ENCODE results near the gene FABP3. TPM values are rescaled to one million over a fixed set of nuclear protein-coding genes. Genes with fewer than 3 reads are reported as not detected.

FABP3 gene
- total and polyA plus RNA-seq, 3 experiments from 2014 or later, result not detected

DNA sequence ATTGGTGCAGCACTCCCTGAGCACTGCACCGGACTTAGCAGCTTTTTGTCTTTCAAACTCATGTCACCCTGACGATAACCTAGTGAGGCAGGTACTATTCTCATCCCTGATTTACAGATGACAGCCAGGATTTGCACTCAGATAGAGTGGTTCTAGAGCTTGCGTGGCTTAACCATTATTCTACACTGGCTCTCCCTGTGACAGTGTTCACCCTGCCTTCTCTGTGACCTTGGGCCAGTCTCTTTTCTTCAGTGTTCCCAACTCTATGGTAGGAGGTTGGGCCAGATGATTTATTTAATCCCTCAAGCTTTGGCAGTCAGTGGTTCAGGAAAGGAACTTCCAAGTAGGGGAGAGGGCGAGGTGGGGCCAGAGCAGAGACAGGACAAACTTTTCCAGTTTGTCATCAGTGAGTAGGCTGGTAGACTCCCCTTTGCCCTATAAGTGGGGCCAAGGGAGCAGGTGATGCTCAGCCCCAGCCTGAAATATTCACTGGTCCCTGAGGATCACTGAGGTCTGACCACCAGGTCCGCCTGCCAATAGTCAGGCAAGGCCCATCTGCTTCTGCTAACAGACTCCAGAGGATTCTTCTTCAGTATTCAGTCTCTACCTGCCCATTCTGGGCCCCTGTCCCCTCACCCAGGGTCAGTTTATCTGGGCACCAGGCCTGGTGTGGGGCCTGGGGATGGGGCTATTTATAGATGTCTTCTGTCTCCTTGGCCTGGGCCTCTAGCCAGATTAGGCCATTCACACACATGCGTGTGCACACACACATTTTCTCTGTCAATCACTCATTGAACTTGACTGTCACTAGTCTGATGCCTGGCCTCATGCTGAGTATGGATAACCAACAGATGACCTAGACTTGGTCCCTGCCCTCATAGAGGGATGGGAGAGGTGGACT is 8.8 kb upstream of the FABP3 start:
- no peaks in the 10 kb centered on the region for H3K4me1 Mint-ChIP-seq
- Histone ChIP-seq H3K27ac (ENCODE audit: low read depth, low read length) (no peak overlapping the region), H3K9me3 (ENCODE audit: low read length) (no peaks in the 10 kb centered on the region), H3K4me3 (ENCODE audit: low read length) (no peak overlapping the region), H3K36me3 (ENCODE audit: insufficient read depth, low read length) (no peaks in the 10 kb centered on the region), H3K27me3 (ENCODE audit: insufficient read depth, low read length, poor library complexity, severe bottlenecking) (peaks cover 14% of the 10 kb centered on the region), H3K4me1 (ENCODE audit: insufficient read depth, low read length) (no peaks in the 10 kb centered on the region)
- ChIA-PET CTCF (no interaction called here), POLR2A (no interaction called here)
- H3K9me3 Mint-ChIP-seq, result no peaks in the 10 kb centered on the region
- no peaks in the 10 kb centered on the region for H3K36me3 Mint-ChIP-seq
- peaks cover 29 to 48% of the 10 kb centered on the region in 2 donors for H3K27me3 Mint-ChIP-seq
- no peak overlapping the region for H3K27ac Mint-ChIP-seq
- no peak overlapping the region for H3K4me3 Mint-ChIP-seq
- no peak for DNase-seq

GRCh38 chr1:31380181-31380580 is 7.3 kb upstream of the FABP3 start:
- no peak overlapping the region for H3K4me3 Mint-ChIP-seq
- Histone ChIP-seq H3K4me3 (ENCODE audit: low read length) (no peak overlapping the region), H3K9me3 (ENCODE audit: low read length) (no peaks in the 10 kb centered on the region), H3K27ac (ENCODE audit: low read depth, low read length) (no peak overlapping the region), H3K4me1 (ENCODE audit: insufficient read depth, low read length) (no peaks in the 10 kb centered on the region), H3K36me3 (ENCODE audit: insufficient read depth, low read length) (no peaks in the 10 kb centered on the region), H3K27me3 (ENCODE audit: insufficient read depth, low read length, poor library complexity, severe bottlenecking) (peaks cover 2% of the 10 kb centered on the region)
- DNase-seq, result no peak
- no peaks in the 10 kb centered on the region for H3K4me1 Mint-ChIP-seq
- no peak overlapping the region for H3K27ac Mint-ChIP-seq
- peaks cover 24 to 33% of the 10 kb centered on the region in 2 donors for H3K27me3 Mint-ChIP-seq
- H3K9me3 Mint-ChIP-seq, result no peaks in the 10 kb centered on the region
- CTCF ChIA-PET, result no interaction called here
- POLR2A ChIA-PET, result no interaction called here
- H3K36me3 Mint-ChIP-seq, result no peaks in the 10 kb centered on the region

GRCh38 chr1:31378001-31378400 is 5.1 kb upstream of the FABP3 start:
- H3K4me3 ChIP-seq (ENCODE audit: low read length), result no peak overlapping the region
- Mint-ChIP-seq H3K36me3 (no peaks in the 10 kb centered on the region), H3K27me3 (peaks cover 14 to 17% of the 10 kb centered on the region in 2 donors), H3K4me3 (no peak overlapping the region), H3K9me3 (no peaks in the 10 kb centered on the region), H3K4me1 (peaks cover 9 to 10% (median 10%) of the 10 kb centered on the region in 3 donors), H3K27ac (peak overlapping the region in 1 of 8 donors; percentile 51)
- ChIA-PET CTCF (no interaction called here), POLR2A (no interaction called here)
- peaks cover 4% of the 10 kb centered on the region for H3K4me1 ChIP-seq (ENCODE audit: insufficient read depth, low read length)
- no peak for DNase-seq
- H3K27ac ChIP-seq (ENCODE audit: low read depth, low read length), result no peak overlapping the region
- no peaks in the 10 kb centered on the region for H3K9me3 ChIP-seq (ENCODE audit: low read length)
- H3K27me3 ChIP-seq (ENCODE audit: insufficient read depth, low read length, poor library complexity, severe bottlenecking), result no peaks in the 10 kb centered on the region
- no peaks in the 10 kb centered on the region for H3K36me3 ChIP-seq (ENCODE audit: insufficient read depth, low read length)

DNA sequence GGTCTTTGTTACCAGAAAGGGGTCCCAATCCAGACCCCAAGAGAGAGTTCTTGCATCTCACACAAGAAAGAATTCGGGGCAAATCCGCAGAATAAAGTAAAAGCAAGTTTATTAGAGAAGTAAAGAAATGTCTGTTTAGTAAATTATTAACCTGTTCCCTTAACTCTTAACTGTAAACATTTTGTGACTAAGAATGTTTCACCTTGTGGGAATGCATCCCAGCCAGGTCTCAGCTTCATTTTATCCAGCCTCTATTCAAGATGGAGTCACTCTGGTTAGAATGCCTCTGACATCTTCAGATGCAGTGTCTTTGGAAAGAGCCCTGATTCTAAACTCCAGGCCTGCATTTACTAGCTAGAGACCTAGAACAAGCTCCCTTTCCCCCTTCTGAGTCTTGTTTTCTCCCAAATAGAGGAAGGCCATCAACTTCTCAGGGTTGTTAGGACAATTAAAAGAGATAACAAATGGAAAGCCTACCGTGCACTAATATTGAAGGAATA is 4.5 kb upstream of the FABP3 start:
- Mint-ChIP-seq H3K27me3 (peaks cover 10 to 13% of the 10 kb centered on the region in 2 donors), H3K9me3 (no peaks in the 10 kb centered on the region), H3K4me3 (peak overlapping the region in 1 of 7 donors; percentile 28), H3K4me1 (peaks cover 10 to 15% (median 14%) of the 10 kb centered on the region in 3 donors), H3K36me3 (no peaks in the 10 kb centered on the region), H3K27ac (no peak overlapping the region)
- Histone ChIP-seq H3K4me1 (ENCODE audit: insufficient read depth, low read length) (peaks cover 8% of the 10 kb centered on the region), H3K27me3 (ENCODE audit: insufficient read depth, low read length, poor library complexity, severe bottlenecking) (no peaks in the 10 kb centered on the region), H3K36me3 (ENCODE audit: insufficient read depth, low read length) (no peaks in the 10 kb centered on the region), H3K4me3 (ENCODE audit: low read length) (no peak overlapping the region), H3K9me3 (ENCODE audit: low read length) (no peaks in the 10 kb centered on the region), H3K27ac (ENCODE audit: low read depth, low read length) (no peak overlapping the region)
- DNase-seq, result no peak
- ChIA-PET POLR2A (no interaction called here), CTCF (interaction anchor here (1.3 kb wide), 1 partner anchor 17 kb away, joined by 6 read pairs; no protein-coding TSS in a partner anchor)

- Histone ChIP-seq H3K27ac (ENCODE audit: low read depth, low read length) (no peak overlapping the region), H3K27me3 (ENCODE audit: insufficient read depth, low read length, poor library complexity, severe bottlenecking) (no peaks in the 10 kb centered on the region), H3K4me3 (ENCODE audit: low read length) (no peak overlapping the region), H3K4me1 (ENCODE audit: insufficient read depth, low read length) (peaks cover 8% of the 10 kb centered on the region), H3K9me3 (ENCODE audit: low read length) (no peaks in the 10 kb centered on the region), H3K36me3 (ENCODE audit: insufficient read depth, low read length) (no peaks in the 10 kb centered on the region)
- no peak overlapping the region for H3K4me3 Mint-ChIP-seq
- DNase-seq, result no peak
- POLR2A ChIA-PET, result no interaction called here
- peaks cover 12 to 19% (median 16%) of the 10 kb centered on the region in 3 donors for H3K4me1 Mint-ChIP-seq
- H3K9me3 Mint-ChIP-seq, result no peaks in the 10 kb centered on the region
- CTCF ChIA-PET, result interaction anchor here (1.3 kb wide), 1 partner anchor 18 kb away, joined by 6 read pairs; no protein-coding TSS in a partner anchor
- peak overlapping the region in 2 of 8 donors; percentile 26 to 56 for H3K27ac Mint-ChIP-seq
- H3K36me3 Mint-ChIP-seq, result no peaks in the 10 kb centered on the region
- H3K27me3 Mint-ChIP-seq, result peaks cover 3 to 7% of the 10 kb centered on the region in 2 donors
Measured at GRCh38 chr1:31376375-31377134, 3.7 kb upstream of the FABP3 start.

GRCh38 chr1:31374511-31375196 is 1.8 kb upstream of the FABP3 start:
- H3K4me1 Mint-ChIP-seq, result peaks cover 12 to 19% (median 16%) of the 10 kb centered on the region in 3 donors
- H3K36me3 ChIP-seq (ENCODE audit: insufficient read depth, low read length), result no peaks in the 10 kb centered on the region
- no peak for DNase-seq
- peaks cover 8% of the 10 kb centered on the region for H3K4me1 ChIP-seq (ENCODE audit: insufficient read depth, low read length)
- H3K9me3 ChIP-seq (ENCODE audit: low read length), result no peaks in the 10 kb centered on the region
- no peak overlapping the region for H3K27ac ChIP-seq (ENCODE audit: low read depth, low read length)
- no peaks in the 10 kb centered on the region for H3K9me3 Mint-ChIP-seq
- H3K4me3 ChIP-seq (ENCODE audit: low read length), result no peak overlapping the region
- ChIA-PET CTCF (interaction anchor here (1.7 to 2.1 kb wide), 2 partner anchors 20 to 175 kb away, joined by 6 to 14 read pairs; no protein-coding TSS in a partner anchor), POLR2A (no interaction called here)
- peak overlapping the region in 2 of 7 donors; percentile 51 to 88 for H3K4me3 Mint-ChIP-seq
- no peaks in the 10 kb centered on the region for H3K27me3 ChIP-seq (ENCODE audit: insufficient read depth, low read length, poor library complexity, severe bottlenecking)
- no peaks in the 10 kb centered on the region for H3K27me3 Mint-ChIP-seq
- H3K27ac Mint-ChIP-seq, result peak overlapping the region in 1 of 8 donors; percentile 81
- H3K36me3 Mint-ChIP-seq, result no peaks in the 10 kb centered on the region

DNA sequence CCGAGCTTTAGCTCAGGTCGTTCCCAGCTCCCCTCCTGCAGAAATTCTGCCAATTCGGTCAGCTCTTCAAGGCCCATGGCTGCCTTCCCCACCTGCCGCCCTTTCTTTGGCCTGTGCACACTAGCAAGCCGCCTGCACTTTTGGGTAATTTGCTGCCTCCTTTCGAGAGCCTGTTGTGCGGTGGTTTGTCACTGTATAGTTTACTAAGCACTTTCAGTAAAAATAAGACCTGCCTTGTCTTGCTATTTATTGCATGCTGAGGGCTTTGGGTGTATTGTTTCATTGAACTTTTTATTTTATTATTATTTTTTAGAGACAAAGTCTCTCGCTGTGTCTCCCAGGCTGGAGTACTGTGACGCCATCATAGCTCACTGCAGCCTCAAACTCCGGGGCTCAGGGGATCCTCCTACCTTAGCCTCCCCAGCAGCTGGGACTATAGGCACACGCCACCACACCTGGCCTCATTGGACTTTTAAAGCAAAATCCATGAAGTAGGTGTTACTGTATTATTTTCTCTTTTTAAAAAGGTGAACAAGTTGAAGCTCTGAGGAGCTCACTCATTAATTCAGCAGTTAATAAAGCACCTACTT is 1.1 kb upstream of the FABP3 start:
- peak overlapping the region in 4 of 8 donors; percentile 12 to 94 (median 68) for H3K27ac Mint-ChIP-seq
- DNase-seq, result no peak
- no peaks in the 10 kb centered on the region for H3K9me3 Mint-ChIP-seq
- Histone ChIP-seq H3K27me3 (ENCODE audit: insufficient read depth, low read length, poor library complexity, severe bottlenecking) (no peaks in the 10 kb centered on the region), H3K4me1 (ENCODE audit: insufficient read depth, low read length) (peaks cover 8% of the 10 kb centered on the region), H3K9me3 (ENCODE audit: low read length) (no peaks in the 10 kb centered on the region), H3K36me3 (ENCODE audit: insufficient read depth, low read length) (no peaks in the 10 kb centered on the region), H3K4me3 (ENCODE audit: low read length) (peak overlapping the region; percentile 65), H3K27ac (ENCODE audit: low read depth, low read length) (no peak overlapping the region)
- ChIA-PET POLR2A (interaction anchor here (0.8 to 1.0 kb wide), 2 partner anchors 10 to 77 kb away, joined by 4 to 5 read pairs; partner anchors contain the start of gene ZCCHC17), CTCF (interaction anchor here (1.6 to 2.1 kb wide), 3 partner anchors 21 to 175 kb away, joined by 3 to 14 read pairs (median 6); no protein-coding TSS in a partner anchor)
- H3K4me1 Mint-ChIP-seq, result peaks cover 12 to 19% (median 16%) of the 10 kb centered on the region in 3 donors
- peak overlapping the region; percentile 54 to 96 (median 87) for H3K4me3 Mint-ChIP-seq
- no peaks in the 10 kb centered on the region for H3K36me3 Mint-ChIP-seq
- no peaks in the 10 kb centered on the region for H3K27me3 Mint-ChIP-seq
